Right hindlimb (tissue), 1 donor: ENCODE results near the gene ZXDA.
"Not testable (repeated sequence)": the region's sequence is repeated elsewhere in the genome, so short reads cannot be mapped to it uniquely, and the experiment has no call there.

Experiments used
- DNase-seq: peaks from one replicate; pipeline ENCODE4 v3.0.0-alpha.2; 2018

The ZXDA gene

GRCh38 chrX:57910287-57910912 lies at the start of gene ZXDA:
Gene ZXDA (minus strand): TSS chrX:57910458. CDS start chrX:57910420, 38 bp downstream.
- not testable (repeated sequence) for DNase-seq

- no peak for DNase-seq
Observed at GRCh38 chrX:57952320-57952678, 42.0 kb upstream of the ZXDA start.

- no peak for DNase-seq
Observed at GRCh38 chrX:57951666-57952319, 41.5 kb upstream of the ZXDA start.

GRCh38 chrX:57933321-57933720 lies 23.1 kb upstream of the ZXDA start:
- DNase-seq: no peak

- no peak for DNase-seq
Observed at GRCh38 chrX:57932266-57932665, 22.0 kb upstream of the ZXDA start.

GRCh38 chrX:57930051-57930450 lies 19.8 kb upstream of the ZXDA start:
- no peak for DNase-seq

- no peak for DNase-seq
Observed at GRCh38 chrX:57929373-57929772, 19.1 kb upstream of the ZXDA start.

GRCh38 chrX:57925806-57926205 lies 15.5 kb upstream of the ZXDA start:
- DNase-seq: no peak

GRCh38 chrX:57918750-57919436 lies 8.6 kb upstream of the ZXDA start:
- DNase-seq: peak; percentile 31

- no peak for DNase-seq
Observed at GRCh38 chrX:57915680-57916079, 5.4 kb upstream of the ZXDA start.

GRCh38 chrX:57909595-57910286 lies 517 bp downstream of the ZXDA start:
- peak; percentile 47 for DNase-seq

- not testable (repeated sequence) for DNase-seq
Observed at GRCh38 chrX:57908972-57909594, 1.2 kb downstream of the ZXDA start.

- no peak for DNase-seq
Observed at GRCh38 chrX:57906790-57907189, 3.5 kb downstream of the ZXDA start.

GRCh38 chrX:57905141-57905540 lies 5.1 kb downstream of the ZXDA start:
- no peak for DNase-seq

- DNase-seq: no peak
Observed at GRCh38 chrX:57904176-57904880, 5.9 kb downstream of the ZXDA start.

- no peak for DNase-seq
Observed at GRCh38 chrX:57902633-57903032, 7.6 kb downstream of the ZXDA start.

GRCh38 chrX:57901466-57901865 lies 8.8 kb downstream of the ZXDA start:
- DNase-seq: no peak

- no peak for DNase-seq
Observed at GRCh38 chrX:57900975-57901374, 9.3 kb downstream of the ZXDA start.

GRCh38 chrX:57899906-57900305 lies 10.4 kb downstream of the ZXDA start:
- DNase-seq: no peak

GRCh38 chrX:57899064-57899463 lies 11.2 kb downstream of the ZXDA start:
- no peak for DNase-seq

- DNase-seq: no peak
Observed at GRCh38 chrX:57871463-57871862, 38.8 kb downstream of the ZXDA start.
